HG03558 (cell line): Measurements from ENCODE around the gene BRI3.

ENCODE experiments used
- ATAC-seq: cut with Tn5 transposase; IDR thresholded peaks from one replicate; pipeline ENCODE4 v1.9.1; 2021; ENCODE audit warnings: moderate number of reproducible peaks; ENCODE audit not compliant: unreplicated experiment; ENCODE audit errors: extremely low read depth

BRI3 gene

DNA sequence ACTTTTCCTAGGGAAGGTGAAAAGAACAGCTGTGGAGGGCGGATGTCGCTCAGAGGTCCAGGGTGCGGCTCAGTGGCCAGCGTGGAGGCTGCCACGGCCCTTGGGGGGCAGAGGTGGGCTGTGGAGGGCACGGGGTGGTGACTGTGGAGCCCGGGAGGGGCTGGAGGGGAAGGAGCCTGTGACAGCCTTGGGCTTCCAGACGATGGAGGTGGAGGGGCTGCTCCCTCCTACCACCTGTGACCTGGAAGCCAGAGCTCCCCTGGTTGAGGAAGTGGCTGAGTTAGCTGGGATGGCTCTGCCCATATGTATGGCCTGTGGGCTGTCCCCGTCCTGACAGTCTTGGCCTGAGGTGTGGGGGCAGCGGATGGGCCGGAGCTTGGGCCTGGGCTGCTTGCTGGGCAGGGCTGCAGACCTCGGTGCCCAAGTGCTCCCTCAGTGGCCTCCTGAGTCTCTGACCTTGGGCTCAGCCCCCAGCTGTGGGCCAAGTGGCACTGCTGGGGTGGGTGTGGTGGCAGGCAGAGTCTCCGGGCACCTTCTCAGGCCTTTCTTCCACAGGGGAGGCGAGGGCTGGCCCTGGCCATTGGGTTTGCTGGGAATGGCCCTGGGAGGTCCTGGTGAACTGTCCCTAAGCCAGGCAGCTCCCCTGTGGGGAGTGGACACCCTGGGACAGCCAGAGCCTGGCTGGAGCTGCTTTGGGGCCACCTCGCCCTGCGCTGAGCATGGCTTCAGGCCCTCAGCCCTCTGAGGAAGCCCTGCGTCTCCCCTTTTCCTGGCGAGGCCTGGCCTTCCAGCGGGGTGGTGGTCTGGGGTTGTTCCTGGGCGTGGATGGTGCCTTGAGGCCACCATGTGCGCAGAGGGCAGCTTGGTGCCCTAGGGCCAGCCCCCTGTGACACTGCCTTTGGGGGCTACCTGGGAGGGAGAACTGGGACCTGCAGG, 3.9 kb downstream of the BRI3 start:
- no peak for ATAC-seq

DNA sequence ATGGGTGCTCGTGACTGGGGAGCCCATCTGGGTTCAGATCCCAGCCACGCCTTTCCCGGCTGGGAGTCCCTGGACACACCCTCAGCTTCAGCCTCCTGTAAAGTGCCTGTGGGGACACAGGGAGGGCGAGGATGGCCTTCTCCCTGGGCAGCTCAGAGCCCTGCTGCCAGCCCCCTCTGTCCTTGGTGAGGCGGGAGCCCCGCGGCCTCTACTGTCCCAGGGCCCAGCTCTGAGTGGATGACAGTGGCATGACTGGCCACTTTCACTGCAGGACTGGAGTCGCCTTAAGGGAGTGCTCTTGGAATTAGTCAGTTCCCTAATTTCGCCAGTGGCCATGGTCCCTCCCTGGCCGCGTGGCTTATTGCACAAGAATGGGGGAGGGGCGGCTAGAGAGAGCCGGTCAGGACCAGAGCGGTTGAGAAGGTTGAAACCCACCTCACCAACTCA, 4.6 kb downstream of the BRI3 start:
- no peak for ATAC-seq

DNA sequence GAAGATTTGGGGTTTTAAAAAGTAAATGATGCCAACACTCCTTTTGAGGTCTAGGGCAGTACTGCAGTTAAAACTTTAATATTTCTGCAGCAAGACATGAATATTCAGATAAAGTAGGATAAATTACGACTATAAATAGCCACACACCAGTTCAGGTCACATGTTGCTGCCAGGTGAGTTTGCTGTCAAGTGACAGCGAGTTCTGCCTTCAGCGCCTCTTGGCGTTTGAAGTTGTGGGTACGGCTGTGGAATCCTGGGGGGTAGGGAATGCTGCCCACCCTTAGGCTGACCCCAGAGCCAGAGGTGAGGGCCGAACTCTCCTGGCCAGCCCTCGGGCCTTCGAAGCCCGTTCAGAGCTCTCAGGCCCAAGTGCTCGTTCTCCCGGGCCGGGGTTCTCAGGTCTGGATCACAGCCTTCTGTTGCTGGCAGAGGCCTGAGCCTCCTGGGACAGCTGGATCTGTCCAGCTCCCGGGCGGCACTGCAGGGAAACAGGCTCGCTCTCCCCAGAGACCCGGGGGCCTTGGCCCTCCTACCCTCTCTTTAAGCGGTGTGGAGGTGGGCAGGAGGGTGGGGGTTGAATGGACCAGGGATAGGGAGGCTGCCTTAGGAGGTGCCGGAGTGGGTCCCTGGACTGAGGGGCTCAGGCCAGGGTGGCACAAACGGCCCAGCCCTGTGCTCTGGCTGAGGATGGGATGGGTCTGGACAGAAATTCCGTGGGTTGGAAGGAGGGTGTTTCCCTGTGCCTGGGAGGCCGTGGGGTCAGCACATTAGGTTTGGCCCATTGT, 5.4 kb downstream of the BRI3 start:
- ATAC-seq = no peak

DNA sequence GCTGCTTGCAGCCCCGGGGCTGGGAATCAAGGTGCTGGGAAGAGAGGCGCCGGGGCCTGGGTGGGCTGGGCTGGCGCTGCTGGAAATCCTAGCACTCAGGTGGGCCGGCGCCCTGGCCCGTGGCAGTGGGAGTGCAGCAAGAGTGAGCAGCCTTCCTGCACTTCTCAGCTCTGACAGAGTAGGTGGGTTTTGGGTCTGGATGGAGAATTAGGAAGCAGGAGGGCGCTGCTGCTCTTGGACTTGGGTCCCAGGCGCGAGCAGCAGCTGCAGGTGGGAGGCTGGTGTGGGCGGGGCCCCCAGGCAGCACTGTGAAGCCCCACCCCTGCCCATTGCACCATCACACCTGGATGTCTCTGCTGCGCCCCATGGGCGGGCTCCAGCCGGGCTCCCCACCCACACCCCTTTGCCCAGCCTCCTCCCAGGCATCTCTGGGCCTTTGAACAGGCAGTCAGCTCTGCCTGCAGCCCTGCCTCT, 6.0 kb downstream of the BRI3 start:
- ATAC-seq = no peak

DNA sequence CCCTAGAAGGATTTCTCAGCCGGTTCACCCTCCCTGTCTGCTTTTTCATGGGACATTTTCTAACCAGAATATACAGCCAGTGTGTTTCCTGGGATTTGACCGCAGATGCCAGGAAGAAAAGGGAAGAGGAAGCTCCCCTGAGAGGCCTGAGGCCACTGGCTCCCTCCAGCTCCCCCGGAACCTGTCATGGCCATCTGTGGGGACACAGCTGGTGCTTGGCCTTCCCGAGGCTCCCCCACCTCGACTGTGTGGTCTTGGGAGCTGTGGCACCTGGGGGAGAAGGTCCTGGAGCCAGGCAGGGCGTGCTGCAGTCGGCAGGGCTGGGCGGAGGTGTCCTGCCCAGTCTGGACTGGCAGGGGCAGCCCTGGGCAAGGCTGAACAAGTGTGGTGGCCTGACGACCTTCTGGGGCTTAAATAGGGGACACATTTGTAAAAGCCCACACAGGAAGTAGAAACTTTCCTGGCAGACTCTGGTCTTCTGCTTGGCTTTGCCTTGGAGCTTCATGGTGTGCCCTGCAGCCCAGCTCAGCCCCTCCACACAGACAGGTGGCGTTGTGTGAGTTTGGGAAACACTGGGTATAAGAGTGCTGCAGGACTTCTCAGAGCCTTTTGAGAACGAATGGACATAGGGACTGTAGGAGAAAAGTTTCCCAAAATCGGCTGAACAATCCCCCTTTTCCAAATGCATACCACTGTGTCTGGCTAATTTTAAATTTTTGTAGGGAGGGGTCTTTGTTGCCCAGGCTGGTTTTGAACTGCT, 6.8 kb downstream of the BRI3 start:
- ATAC-seq = no peak

DNA sequence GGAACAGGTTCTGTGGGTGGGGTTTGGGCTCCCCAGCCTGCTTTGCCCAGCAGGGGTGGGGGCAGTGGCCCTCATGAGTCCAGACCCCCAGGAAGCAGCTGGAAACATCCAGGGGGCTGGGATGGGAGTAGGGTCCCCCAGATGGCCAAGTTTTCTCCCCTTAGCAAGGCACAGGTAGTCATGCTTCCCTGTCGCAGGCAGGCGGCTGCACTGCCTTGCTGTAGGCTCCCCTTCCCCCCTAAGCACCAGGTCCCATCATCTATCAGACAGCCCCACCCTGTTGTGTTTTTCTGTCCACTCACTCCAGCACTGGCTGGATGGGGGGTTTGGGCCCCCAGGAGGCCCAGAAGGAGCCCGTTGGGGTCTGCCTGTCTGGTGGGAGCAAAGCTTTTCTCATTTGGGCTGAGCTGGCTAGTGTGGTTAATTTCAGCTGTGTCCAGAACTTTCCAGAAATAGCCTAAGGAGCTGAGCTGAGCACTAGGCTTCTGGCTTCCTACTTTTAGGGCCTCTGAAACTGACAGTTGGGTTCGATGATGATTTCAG, 7.9 kb downstream of the BRI3 start:
- no peak for ATAC-seq

DNA sequence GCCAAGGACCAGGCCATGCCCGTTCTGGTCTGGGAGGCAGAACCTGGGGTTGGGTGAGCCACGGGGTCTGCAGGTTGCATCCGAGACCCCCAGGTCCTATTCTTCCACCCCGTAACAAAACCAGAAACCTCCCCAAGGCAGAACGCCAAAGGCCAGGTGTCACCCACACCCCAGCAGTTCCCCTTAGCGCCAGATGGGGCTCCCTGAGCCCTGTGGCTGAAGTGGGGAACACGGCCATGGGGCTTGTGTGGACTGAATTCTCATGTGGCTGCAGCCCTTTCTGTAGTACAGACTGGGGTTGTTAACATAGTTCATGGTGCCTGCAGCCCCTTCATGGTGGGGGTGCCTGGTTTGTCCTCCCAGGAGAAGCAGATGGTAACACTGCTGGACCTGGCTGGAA, 10.2 kb downstream of the BRI3 start:
- ATAC-seq = no peak

DNA sequence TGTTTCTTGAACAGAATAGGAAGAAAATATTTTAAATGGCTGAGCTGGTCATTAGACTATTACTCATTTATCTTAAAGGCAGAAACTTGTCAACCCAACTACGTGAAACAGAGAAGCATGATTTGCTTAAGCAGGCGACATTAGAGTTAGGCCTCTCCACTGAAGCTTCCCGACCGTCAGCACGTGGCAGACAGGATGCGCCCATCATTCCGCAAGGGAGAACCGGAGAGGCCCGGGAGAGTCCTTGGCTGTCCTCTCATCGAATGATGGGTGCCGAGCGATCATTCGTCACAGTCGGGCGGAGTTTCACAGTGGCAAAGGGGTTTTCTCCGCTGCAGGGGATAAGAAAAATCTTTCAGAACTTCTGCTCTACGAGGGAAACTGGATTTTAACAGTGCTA, 11.8 kb downstream of the BRI3 start:
- no peak for ATAC-seq

DNA sequence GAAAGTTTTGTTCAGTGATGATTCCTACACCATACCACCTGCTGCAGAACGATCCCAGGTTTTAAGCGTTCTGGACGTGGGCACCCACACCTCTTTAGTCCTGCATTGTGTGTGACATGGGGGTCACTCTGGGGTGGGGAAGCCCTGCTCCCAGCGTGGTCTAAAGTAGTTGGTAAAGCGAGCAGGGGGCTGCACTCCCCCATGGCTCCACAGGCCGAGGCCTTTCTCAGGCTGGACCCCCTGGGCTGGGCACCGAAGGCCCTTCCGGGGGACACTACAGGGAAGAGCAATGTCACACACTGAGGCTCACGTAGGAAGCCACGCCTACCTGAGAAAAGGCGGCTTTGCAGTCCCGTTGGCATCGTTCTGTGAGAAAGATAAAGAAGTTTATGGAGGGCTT, 12.3 kb downstream of the BRI3 start:
- ATAC-seq = no peak

DNA sequence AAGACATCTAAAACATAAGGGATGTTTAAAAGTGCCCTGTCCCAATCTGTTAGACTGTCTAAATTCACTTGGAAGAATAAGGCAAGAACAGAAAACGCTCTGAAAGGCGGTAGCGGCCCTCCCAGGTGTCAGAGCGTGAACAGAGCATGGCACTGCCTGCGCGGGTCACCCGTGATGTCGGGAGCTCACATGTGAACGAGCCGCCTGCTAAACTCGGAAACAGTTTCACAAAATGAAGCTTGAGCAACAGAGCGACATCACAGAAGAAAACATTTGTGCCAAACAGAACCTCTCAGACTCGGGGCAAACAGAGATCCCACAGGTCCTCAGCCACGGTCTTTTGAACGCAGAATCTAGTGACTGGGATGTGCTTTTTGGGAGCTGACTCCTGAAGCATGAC, 12.8 kb downstream of the BRI3 start:
- ATAC-seq = no peak

DNA sequence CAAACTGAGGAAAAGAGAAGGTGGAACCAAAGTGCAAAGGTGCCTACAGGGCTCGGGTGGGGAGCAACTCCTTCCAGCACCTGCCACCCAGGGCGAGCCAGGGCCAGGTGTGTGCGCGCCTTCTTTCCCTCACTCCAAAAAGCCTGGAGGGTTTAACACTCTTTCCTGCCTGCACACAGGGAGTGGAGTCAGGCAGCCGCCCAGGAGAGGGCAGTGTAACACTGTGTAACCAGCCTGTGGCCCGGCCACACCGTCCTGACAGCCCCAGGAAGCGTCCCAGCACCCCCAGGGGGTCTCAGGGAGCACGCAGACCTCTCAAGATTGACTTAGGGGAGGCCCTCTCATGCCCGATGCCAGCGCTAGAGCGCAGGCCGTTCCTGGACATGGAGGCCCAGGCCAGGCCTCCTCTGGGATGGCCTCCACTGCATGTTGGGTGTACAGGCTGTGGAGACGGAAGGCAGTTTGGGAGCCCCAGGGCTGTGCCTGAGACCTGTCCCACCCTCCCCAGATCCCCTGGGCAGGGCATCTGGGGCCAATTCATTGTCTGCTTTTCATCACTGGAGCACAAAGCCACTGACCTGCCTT, 13.4 kb downstream of the BRI3 start:
- no peak for ATAC-seq

DNA sequence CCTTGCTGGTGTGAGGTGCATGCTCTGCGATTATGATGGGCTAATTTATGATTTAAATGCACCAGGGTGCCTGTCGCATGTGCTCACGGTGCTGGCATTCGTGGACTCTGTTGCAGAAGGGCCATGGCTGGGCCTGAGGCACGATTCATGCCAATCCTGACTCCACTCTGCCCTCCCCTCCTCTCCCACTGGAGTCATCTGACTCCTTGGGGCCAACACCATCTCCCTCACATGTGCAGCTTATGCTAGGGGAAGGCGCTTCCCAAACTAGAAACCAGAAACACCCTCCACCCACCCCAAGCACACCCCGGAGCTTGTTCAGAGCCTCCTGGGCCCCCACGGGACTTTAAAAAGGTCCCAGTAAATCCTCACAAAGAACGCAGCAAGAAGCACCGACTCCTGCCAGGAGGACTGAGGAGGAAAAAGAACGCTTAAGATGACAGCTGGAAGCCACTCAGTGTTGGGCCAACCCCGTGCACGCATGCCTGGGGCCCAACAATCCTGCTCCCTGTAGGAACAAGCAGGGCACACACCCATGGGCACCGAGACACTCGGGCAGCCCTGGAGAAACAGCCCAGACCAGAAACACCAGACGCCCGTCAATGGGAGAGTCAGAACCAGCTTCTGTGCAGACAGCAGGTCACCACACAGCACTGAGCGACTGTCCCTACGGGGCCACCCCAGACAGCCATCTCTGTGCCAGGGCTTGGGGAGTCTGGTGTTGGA, 14.1 kb downstream of the BRI3 start:
- ATAC-seq = no peak

DNA sequence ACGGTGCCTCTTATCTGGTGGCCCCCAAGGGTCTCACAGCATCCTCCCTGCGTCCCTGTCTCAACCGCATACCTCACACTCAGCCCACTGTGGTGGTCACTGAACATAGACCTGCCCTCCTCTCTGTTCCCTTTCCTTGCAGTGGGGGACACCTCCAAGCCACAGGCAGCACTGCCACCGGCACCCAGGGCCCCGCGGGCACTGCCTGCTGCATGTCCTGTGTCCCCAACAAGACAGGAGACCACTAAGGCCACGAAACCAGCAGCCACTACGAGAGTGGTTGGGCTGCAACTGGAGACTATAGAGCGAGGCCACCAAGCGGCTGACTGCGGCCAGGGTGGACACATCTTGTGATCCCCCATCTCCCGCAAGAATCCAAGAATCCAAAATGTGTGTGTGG, 15.3 kb downstream of the BRI3 start:
- no peak for ATAC-seq

DNA sequence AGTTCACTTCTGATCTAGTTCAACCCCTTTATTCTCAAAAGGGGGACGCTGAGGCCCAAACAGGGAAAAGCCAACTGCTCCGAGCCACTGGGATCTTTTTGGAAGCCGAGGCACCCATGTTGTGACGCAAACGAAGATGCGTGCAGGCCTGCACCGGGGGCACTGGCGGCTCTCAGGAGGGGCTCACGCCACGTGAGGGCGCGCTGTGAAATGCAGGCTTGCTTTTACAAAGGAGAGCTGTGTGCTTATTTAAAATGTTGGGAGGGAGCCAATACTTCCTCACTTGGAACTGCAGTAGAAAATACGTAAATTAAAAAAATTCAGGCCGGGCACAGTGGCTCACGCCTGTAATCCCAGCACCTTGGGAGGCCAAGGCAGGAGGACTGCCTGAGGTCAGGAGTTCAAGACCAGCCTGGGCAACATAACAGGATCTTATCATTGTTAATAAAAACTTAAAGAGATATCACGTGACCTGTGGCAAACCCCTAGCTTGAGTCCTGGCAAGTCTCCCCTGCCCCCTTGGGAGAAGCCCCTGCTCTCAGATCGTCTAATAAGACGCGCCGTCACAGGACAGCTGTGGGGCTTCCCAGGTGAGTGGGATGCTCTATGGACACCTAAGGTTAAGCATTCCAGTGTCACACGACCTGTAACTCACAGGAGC, 16.3 kb downstream of the BRI3 start:
- ATAC-seq = no peak

DNA sequence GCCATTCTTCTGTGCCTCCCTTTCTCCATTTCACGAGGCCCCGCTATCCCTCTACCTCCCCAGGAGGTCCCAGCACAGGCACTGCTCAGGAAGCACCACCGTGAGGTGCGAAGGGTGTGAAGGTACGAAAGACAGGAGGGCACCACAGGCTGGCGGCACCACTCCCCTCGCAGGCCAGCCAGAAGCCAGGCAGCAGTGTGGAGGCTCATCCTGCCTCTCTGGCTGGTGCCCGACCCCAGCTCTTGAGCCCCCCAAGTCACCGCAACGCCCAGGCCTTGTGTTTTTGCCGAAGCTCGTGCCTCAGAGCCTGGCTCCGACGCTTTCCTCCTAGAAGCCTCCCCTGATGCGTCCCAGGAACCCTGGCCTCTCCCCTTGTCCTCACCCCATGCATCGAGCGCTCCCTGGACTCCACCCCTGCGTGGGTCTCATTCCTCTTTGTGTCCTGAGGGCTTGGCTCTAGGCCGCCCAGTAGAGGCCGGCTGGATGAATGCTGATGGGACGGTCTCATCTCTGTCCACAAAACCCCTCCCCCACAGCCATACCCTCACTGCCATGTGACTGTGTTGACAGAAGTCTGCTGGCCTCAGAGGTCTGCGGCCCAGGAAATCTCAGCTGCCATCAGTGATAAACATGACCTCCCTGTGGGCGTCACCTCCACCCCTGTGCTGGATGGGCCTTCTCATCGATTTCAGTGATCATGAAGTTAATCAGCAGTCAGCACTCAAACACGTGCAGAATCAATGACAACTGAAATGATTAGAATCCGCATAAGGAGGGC, 19.3 kb downstream of the BRI3 start:
- no peak for ATAC-seq

DNA sequence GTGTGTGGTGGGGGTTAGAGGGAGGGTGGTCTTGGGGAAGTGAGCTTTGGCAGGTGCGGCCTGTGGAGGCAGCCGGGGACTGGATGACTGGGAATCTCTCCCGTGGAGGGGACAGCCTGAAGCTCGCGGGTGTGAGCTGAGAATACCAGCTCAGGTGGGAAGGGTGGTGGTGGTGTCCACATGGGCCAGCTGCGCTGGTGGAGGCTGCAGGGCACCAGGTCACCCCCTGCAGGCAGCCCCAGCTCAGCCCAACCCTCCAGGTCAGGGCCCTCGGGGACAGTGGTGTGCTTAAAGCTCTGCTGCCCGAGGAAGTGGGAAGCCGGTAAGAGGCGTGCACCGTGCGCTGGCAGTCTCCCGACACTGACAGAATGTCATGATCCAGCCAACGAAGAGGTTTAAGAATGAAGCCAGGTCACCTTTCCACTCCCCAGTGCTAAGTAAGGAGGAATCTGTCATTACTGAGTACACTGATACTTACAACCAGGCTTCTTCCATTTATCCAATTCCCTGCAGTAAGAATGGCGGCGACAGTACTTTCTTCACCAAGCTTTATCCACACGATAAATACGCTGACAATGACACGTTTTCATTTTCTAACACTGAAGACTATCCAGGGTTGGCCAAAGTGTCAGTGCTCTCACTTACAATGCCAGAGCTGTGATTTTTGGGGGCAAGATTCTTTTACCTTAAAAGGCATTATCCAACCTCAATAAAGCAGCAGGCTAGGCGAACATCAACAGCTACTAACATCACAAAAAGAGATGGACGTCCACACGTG, 20.4 kb downstream of the BRI3 start:
- no peak for ATAC-seq

DNA sequence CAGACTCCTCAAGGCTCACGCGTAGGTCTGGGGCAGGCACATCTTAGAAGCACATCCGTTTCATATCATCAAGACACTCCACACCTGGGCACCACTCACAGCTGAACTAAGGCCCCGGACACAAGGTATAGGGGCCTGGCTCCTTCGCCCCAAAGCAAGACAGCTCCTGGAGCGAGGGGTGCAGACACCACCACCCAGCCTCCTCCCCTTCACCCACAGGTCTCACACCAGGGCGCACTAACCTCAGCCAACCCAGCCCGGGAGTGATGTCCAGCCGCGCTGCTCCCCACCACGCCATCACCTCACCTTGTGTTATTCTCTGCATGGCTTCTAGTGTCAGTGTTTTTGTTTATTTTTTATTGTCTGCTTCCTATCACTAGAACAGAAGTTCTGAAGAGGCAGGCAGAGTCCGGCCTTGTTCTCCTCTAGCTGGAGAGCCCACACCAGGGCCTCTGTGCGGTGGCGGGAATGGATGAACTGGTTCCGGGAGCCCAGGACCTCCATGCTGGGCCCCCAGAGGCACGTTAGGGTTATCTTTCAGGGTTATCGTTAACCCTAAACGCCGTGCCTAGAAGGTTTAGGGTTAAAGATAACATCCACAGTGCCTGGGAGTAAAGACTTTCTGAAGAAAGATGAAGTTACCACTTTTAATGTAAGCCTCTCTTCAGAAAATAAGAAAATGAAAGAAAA, 21.8 kb downstream of the BRI3 start:
- no peak for ATAC-seq
